Mesendoderm (in vitro differentiated cells): Measurements from ENCODE around the gene MMP28.

Source experiments
- DNase-seq: peaks from one replicate; pipeline ENCODE4 v3.0.0; 2013
- H2AK5ac ChIP-seq: 2 replicates; pipeline ENCODE4 v1.6.1; 2013; ENCODE audit warnings: low read length, inconsistent platforms
- H2BK120ac ChIP-seq: 2 replicates; pipeline ENCODE4 v1.6.1; 2013; ENCODE audit warnings: low read depth, mild to moderate bottlenecking, low read length, moderate library complexity, mixed read lengths
- H2BK15ac ChIP-seq: replicated peaks from 2 replicates; pipeline ENCODE4 v1.6.1; 2013; ENCODE audit warnings: low read depth, mild to moderate bottlenecking, moderate library complexity
- H2BK5ac ChIP-seq: 2 replicates; pipeline ENCODE4 v1.6.1; 2013; ENCODE audit warnings: low read length, inconsistent platforms
- H3K18ac ChIP-seq: 2 replicates; pipeline ENCODE4 v1.6.1; 2013; ENCODE audit warnings: mild to moderate bottlenecking, low read length, mixed read lengths
- H3K23ac ChIP-seq: one replicate; pipeline ENCODE4 v1.6.1; 2013; ENCODE audit warnings: low read length
- H3K27ac ChIP-seq: 2 replicates; pipeline ENCODE4 v1.5.1; 2013; ENCODE audit warnings: low read depth, mild to moderate bottlenecking, inconsistent platforms, low read length, moderate library complexity
- H3K27me3 ChIP-seq: 2 replicates; pipeline ENCODE4 v1.6.1; 2013; ENCODE audit warnings: low read length, control low read depth, mild to moderate bottlenecking, inconsistent platforms; ENCODE audit not compliant: insufficient read depth, poor library complexity
- H3K36me3 ChIP-seq: 2 replicates; pipeline ENCODE4 v1.6.1; 2013; ENCODE audit warnings: low read length, inconsistent platforms; ENCODE audit not compliant: control insufficient read depth, insufficient read depth
- H3K4ac ChIP-seq: one replicate; pipeline ENCODE4 v1.6.1; 2013; ENCODE audit warnings: low read depth, mild to moderate bottlenecking, low read length, moderate library complexity
- H3K4me1 ChIP-seq: 2 replicates; pipeline ENCODE4 v1.6.1; 2013; ENCODE audit warnings: low read depth, low read length, inconsistent platforms; ENCODE audit not compliant: control insufficient read depth
- H3K4me2 ChIP-seq: 2 replicates; pipeline ENCODE4 v1.6.1; 2013; ENCODE audit warnings: low read length
- H3K4me3 ChIP-seq: 2 replicates; pipeline ENCODE4 v1.5.1; 2013; ENCODE audit warnings: mild to moderate bottlenecking, low read length
- H3K56ac ChIP-seq: one replicate; pipeline ENCODE4 v1.6.1; 2013; ENCODE audit warnings: low read length
- H3K79me1 ChIP-seq: 2 replicates; pipeline ENCODE4 v1.6.1; 2013; ENCODE audit warnings: low read length, inconsistent platforms
- H3K79me2 ChIP-seq: 2 replicates; pipeline ENCODE4 v1.6.1; 2013; ENCODE audit warnings: mild to moderate bottlenecking, low read length; ENCODE audit not compliant: control insufficient read depth, insufficient read depth
- H3K9ac ChIP-seq: 2 replicates; pipeline ENCODE4 v1.6.1; 2013; ENCODE audit warnings: low read length, inconsistent platforms
- H4K5ac ChIP-seq: one replicate; pipeline ENCODE4 v1.6.1; 2013; ENCODE audit warnings: low read length
- H4K8ac ChIP-seq: one replicate; pipeline ENCODE4 v1.6.1; 2013; ENCODE audit warnings: low read depth, mild to moderate bottlenecking, control low read depth, low read length, moderate library complexity
- WGBS: extraction: QIAGEN DNeasy Blood & Tissue Kit; methylation state at CpG from one replicate; pipeline ENCODE4 v1.1.7; 2013; ENCODE audit warnings: low lambda C conversion rate, missing lambda C conversion rate; ENCODE audit not compliant: insufficient coverage; ENCODE audit errors: extremely low coverage; 5-methylcytosine and 5-hydroxymethylcytosine counted together

Gene MMP28

DNA sequence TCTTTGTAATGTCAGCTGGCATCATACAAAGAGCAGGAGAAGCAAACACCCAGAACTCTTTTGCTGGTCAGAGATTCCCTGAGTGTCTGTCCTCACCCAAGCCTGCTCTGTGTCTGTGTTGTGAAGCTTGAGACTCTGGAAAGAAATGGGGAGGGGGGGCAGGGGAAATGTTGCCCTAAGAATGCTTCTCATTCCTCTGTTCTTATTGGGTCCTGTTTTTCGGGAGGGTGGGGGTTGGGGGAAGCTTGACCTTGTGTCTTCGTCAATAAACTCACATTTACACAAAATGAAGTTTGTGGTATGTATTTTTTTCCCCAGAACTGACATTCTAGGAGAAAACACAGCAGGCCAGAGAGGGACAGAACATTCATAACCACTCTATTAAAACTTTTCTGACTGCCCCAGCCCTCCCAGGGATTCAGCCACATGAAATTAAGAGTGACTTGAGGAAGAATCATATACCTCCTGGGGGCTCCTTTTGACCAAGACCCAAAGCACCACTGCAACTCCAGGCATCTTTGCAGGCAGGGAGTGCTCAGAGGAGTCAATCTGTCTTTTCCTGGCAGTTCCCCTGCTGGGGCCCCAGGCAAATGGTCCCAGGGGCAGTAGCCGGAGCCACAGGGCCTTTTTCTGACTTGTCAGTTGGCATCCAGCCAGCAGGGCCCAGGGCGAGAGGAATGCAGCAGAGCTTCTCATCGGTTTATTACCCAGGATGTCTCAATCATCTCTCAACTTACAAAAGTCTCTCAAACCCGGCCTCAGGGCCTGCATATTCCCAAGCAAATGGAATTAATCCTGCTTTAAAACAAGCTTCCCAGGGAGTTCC is 69.1 kb downstream of the MMP28 start:
- Histone ChIP-seq H3K79me2 (no peaks in the 10 kb centered on the region), H3K18ac (no peak overlapping the region), H3K36me3 (peaks cover 3% of the 10 kb centered on the region), H4K8ac (no peak overlapping the region), H3K56ac (peak overlapping the region; percentile 60), H3K27me3 (no peaks in the 10 kb centered on the region), H2BK5ac (peak overlapping the region; percentile 27), H3K9ac (peak overlapping the region; percentile 28), H3K4ac (no peak overlapping the region), H3K27ac (peak overlapping the region; percentile 51), H3K79me1 (no peaks in the 10 kb centered on the region), H2BK15ac (no peak overlapping the region), H4K5ac (no peak overlapping the region), H3K4me1 (peaks cover 35% of the 10 kb centered on the region), H3K4me3 (no peak overlapping the region), H2AK5ac (no peak overlapping the region), H3K23ac (no peak overlapping the region), H3K4me2 (no peak overlapping the region), H2BK120ac (no peak overlapping the region)
- WGBS, result no CpG with 5 or more reads among the region's 6 CpGs
- DNase-seq, result peak; percentile 94

DNA sequence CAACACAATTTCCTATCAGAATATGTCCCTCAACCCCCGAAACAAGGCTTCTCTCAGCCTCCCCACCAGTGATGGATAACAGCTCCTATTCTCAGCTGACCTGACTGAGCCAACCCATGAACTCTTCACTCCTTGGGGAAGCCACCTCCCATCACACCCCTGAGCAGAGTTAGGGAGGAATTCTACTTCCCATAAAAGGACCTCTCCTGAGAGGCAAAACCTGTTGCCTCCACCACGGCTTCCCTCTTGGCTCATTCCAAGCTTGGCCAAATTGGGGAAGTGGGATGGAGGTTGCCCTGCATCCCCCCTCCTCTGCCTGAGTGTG is 69.7 kb downstream of the MMP28 start:
- DNase-seq, result peak; percentile 49
- H3K4me1 ChIP-seq, result peaks cover 31% of the 10 kb centered on the region
- H3K79me2 ChIP-seq, result no peaks in the 10 kb centered on the region
- peak overlapping the region; percentile 27 for H2BK5ac ChIP-seq
- H3K4me2 ChIP-seq, result no peak overlapping the region
- WGBS, result no CpG with 5 or more reads among the region's 2 CpGs
- no peak overlapping the region for H2BK15ac ChIP-seq
- no peak overlapping the region for H3K23ac ChIP-seq
- H3K27ac ChIP-seq, result peak overlapping the region; percentile 51
- H2AK5ac ChIP-seq, result no peak overlapping the region
- H4K8ac ChIP-seq, result no peak overlapping the region
- no peaks in the 10 kb centered on the region for H3K27me3 ChIP-seq
- no peak overlapping the region for H4K5ac ChIP-seq
- no peak overlapping the region for H3K4ac ChIP-seq
- no peaks in the 10 kb centered on the region for H3K79me1 ChIP-seq
- H3K4me3 ChIP-seq, result no peak overlapping the region
- H3K9ac ChIP-seq, result peak overlapping the region; percentile 28
- H3K18ac ChIP-seq, result no peak overlapping the region
- H3K36me3 ChIP-seq, result peaks cover 3% of the 10 kb centered on the region
- no peak overlapping the region for H2BK120ac ChIP-seq
- H3K56ac ChIP-seq, result peak overlapping the region; percentile 60

DNA sequence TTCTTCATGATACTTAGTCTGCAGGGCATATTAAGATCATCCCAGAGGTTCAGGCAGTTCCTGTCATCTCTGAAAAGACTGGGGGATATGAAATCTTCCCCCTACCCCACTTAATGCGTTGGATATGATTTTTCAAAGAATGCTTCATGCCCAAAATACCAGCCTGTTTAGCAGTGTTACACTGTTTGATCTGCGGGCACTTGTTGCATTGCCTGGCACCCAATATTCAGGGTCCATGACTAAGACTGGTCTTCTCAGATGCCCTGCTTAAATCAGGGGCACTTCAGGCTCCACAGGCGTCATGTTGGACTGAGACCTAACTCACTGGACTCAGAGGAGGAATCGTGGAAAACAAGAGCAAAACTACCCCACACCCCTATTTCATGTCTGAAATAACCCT is 70.4 kb downstream of the MMP28 start:
- H3K36me3 ChIP-seq, result peaks cover 3% of the 10 kb centered on the region
- no peak overlapping the region for H2BK120ac ChIP-seq

DNA sequence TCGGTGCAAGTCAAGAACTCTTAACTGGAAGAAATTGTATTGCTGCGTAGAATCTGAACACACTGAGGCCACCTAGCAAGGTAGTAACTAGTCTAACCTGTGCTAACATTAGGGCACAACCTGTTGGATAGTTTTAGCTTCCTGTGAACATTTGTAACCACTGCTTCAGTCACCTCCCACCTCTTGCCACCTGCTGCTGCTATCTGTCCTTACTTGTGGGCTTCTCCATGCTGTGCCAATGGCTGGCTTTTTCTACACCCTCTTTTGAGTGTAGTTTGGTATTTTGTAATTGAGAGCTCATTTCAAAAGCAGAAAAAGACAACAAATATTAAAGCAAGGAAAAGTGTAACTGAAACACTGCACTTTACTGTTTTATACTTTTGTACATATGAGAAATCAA is 71.7 kb downstream of the MMP28 start:
- no peak overlapping the region for H3K4me2 ChIP-seq
- WGBS, result no CpG with 5 or more reads among the region's 2 CpGs
- no peak overlapping the region for H2BK120ac ChIP-seq
- no peak overlapping the region for H3K56ac ChIP-seq
- no peak overlapping the region for H2BK5ac ChIP-seq
- no peaks in the 10 kb centered on the region for H3K27me3 ChIP-seq
- no peak overlapping the region for H3K27ac ChIP-seq
- no peak for DNase-seq
- H3K79me1 ChIP-seq, result no peaks in the 10 kb centered on the region
- H3K79me2 ChIP-seq, result no peaks in the 10 kb centered on the region
- H3K4me1 ChIP-seq, result peaks cover 18% of the 10 kb centered on the region
- H3K4ac ChIP-seq, result no peak overlapping the region
- H2BK15ac ChIP-seq, result no peak overlapping the region
- no peak overlapping the region for H3K4me3 ChIP-seq
- peaks cover 3% of the 10 kb centered on the region for H3K36me3 ChIP-seq
- no peak overlapping the region for H4K5ac ChIP-seq
- no peak overlapping the region for H3K23ac ChIP-seq
- no peak overlapping the region for H4K8ac ChIP-seq
- no peak overlapping the region for H3K18ac ChIP-seq
- H3K9ac ChIP-seq, result no peak overlapping the region
- H2AK5ac ChIP-seq, result no peak overlapping the region

More for the DNA sequence above, 70.4 kb downstream of the MMP28 start:
- Histone ChIP-seq H2BK15ac (no peak overlapping the region), H4K5ac (no peak overlapping the region), H3K4ac (no peak overlapping the region), H3K79me2 (no peaks in the 10 kb centered on the region), H3K4me2 (no peak overlapping the region), H3K18ac (no peak overlapping the region), H2BK5ac (no peak overlapping the region), H2AK5ac (no peak overlapping the region), H3K4me3 (no peak overlapping the region), H3K23ac (no peak overlapping the region), H3K4me1 (peaks cover 28% of the 10 kb centered on the region), H4K8ac (no peak overlapping the region), H3K56ac (no peak overlapping the region), H3K27ac (no peak overlapping the region), H3K79me1 (no peaks in the 10 kb centered on the region), H3K27me3 (no peaks in the 10 kb centered on the region), H3K9ac (no peak overlapping the region)
- DNase-seq, result no peak
- WGBS, result no CpG with 5 or more reads among the region's 4 CpGs

DNA sequence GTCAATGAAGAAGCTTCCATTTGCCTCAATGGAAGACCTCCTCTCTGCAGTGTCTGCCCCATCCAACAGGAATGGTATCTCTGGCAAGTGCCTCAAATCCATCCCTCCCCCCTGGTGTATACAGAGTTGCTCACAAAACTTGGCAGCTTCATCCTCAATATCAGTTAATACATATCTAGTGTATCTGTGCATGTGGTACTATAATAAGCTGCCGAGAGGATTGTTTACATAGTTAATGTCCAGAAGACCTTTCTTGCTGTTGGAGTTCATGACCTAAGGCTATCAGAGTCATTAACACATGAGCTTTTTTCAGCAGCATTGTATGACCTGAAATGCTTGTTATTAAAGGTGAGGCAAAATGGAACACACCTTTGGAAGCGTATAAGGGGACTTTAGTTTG is 78.0 kb downstream of the MMP28 start:
- Histone ChIP-seq H2AK5ac (no peak overlapping the region), H3K4ac (no peak overlapping the region), H4K5ac (no peak overlapping the region), H3K36me3 (peaks cover 4% of the 10 kb centered on the region), H3K79me1 (no peaks in the 10 kb centered on the region), H3K56ac (no peak overlapping the region), H3K9ac (no peak overlapping the region), H2BK120ac (no peak overlapping the region), H3K23ac (no peak overlapping the region), H3K4me1 (peaks cover 2% of the 10 kb centered on the region), H2BK15ac (no peak overlapping the region), H3K79me2 (no peaks in the 10 kb centered on the region), H3K4me3 (no peak overlapping the region), H3K4me2 (no peak overlapping the region), H3K18ac (no peak overlapping the region), H3K27ac (no peak overlapping the region), H2BK5ac (no peak overlapping the region), H4K8ac (no peak overlapping the region), H3K27me3 (no peaks in the 10 kb centered on the region)
- DNase-seq, result no peak
- no CpG with 5 or more reads among the region's 2 CpGs for WGBS
